GM23338 (cell line): ENCODE measurements around the gene MMD. TPM values are rescaled to one million over a fixed set of nuclear protein-coding genes. Genes with fewer than 3 reads are reported as not detected.

Experiments used
- ATAC-seq: fragments of 200-7000 bp; cut with Tn5 transposase; 3 replicates; pipeline ENCODE4 v1.9.1; 2020
- DNase-seq: peaks from one replicate; pipeline ENCODE4 v3.0.0-alpha.2; 2015; ENCODE audit warnings: low spot score
- H2AFZ ChIP-seq: fragments of 200-600 bp; sonication (generic); 2 replicates; pipeline ENCODE4 v1.8.0; 2016; ENCODE audit warnings: antibody characterized with exemption, mild to moderate bottlenecking, moderate library complexity
- H3F3A ChIP-seq: fragments of 200-600 bp; sonication (generic); replicated peaks from 2 replicates; pipeline ENCODE4 v1.8.0; 2017; ENCODE audit warnings: antibody characterized with exemption, mixed run types, low read depth
- H3K27ac ChIP-seq: fragments of 200-600 bp; sonication (generic); 2 replicates; pipeline ENCODE4 v1.6.1; 2016; ENCODE audit warnings: low read depth
- H3K27me3 ChIP-seq: fragments of 200-600 bp; sonication (generic); 2 replicates; pipeline ENCODE4 v1.8.0; 2016; ENCODE audit warnings: mild to moderate bottlenecking, mixed run types, moderate library complexity; ENCODE audit not compliant: insufficient read depth
- H3K36me3 ChIP-seq: fragments of 200-600 bp; sonication (generic); 2 replicates; pipeline ENCODE4 v1.8.0; 2016; ENCODE audit warnings: mild to moderate bottlenecking; ENCODE audit not compliant: insufficient read depth
- H3K4me1 ChIP-seq: fragments of 200-600 bp; sonication (generic); 2 replicates; pipeline ENCODE4 v1.8.0; 2016; ENCODE audit warnings: mild to moderate bottlenecking, moderate library complexity; ENCODE audit not compliant: insufficient read depth
- H3K4me2 ChIP-seq: fragments of 200-600 bp; sonication (generic); 2 replicates; pipeline ENCODE4 v1.7.1; 2017; ENCODE audit warnings: mixed run types
- H3K4me3 ChIP-seq: fragments of 200-600 bp; sonication (generic); 2 replicates; pipeline ENCODE4 v1.6.1; 2016; ENCODE audit warnings: mixed run types
- H3K79me2 ChIP-seq: fragments of 200-600 bp; sonication (generic); replicated peaks from 2 replicates; pipeline ENCODE4 v1.8.0; 2017; ENCODE audit warnings: mild to moderate bottlenecking; ENCODE audit not compliant: insufficient read depth
- H3K9me2 ChIP-seq: fragments of 200-600 bp; sonication (generic); 2 replicates; pipeline ENCODE4 v1.8.0; 2017; ENCODE audit not compliant: insufficient read depth
- H4K20me1 ChIP-seq: fragments of 200-600 bp; sonication (generic); replicated peaks from 2 replicates; pipeline ENCODE4 v1.8.0; 2017; ENCODE audit warnings: mild to moderate bottlenecking; ENCODE audit not compliant: insufficient read depth
- H3K27ac Mint-ChIP-seq: 2 replicates; pipeline ENCODE4 v1.8.0; 2020; ENCODE audit warnings: inconsistent platforms, mild to moderate bottlenecking, moderate library complexity, mixed read lengths
- H3K27me3 Mint-ChIP-seq: 3 replicates; pipeline ENCODE4 v1.8.0; 2022; ENCODE audit warnings: low read depth, mild to moderate bottlenecking, moderate library complexity, mixed read lengths, inconsistent platforms; ENCODE audit not compliant: insufficient read depth, poor library complexity
- H3K36me3 Mint-ChIP-seq: 3 replicates; pipeline ENCODE4 v1.8.0; 2021; ENCODE audit warnings: low read depth, mild to moderate bottlenecking, inconsistent platforms, moderate library complexity, mixed read lengths
- H3K4me1 Mint-ChIP-seq: 3 replicates; pipeline ENCODE4 v1.8.0; 2020; ENCODE audit warnings: mild to moderate bottlenecking, inconsistent platforms, mixed read lengths
- H3K4me3 Mint-ChIP-seq: 3 replicates; pipeline ENCODE4 v1.8.0; 2021; ENCODE audit warnings: moderate library complexity, mild to moderate bottlenecking, inconsistent platforms, mixed read lengths
- H3K9me3 Mint-ChIP-seq: 3 replicates; pipeline ENCODE4 v1.8.0; 2020; ENCODE audit warnings: moderate library complexity, mild to moderate bottlenecking, inconsistent platforms, mixed read lengths
- CREB1 ChIP-seq: fragments of 250-450 bp; sonication (Bioruptor Pico); IDR thresholded peaks from 2 replicates; pipeline ENCODE4 v1.5.0; 2020; ENCODE audit warnings: low read depth, mild to moderate bottlenecking, moderate library complexity
- CTCF ChIP-seq, 2 experiments: fragments of 200-600 bp in 1 of 2; sonication (generic) in 1 of 2; conservative IDR thresholded peaks; 2 replicates each; pipeline versions ENCODE4 v1.5.1 to v1.6.1; 2016 to 2017; ENCODE audit warnings: antibody characterized with exemption in 2 of 2, low read depth in 2 of 2, mild to moderate bottlenecking in 2 of 2, moderate library complexity in 1 of 2
- ETS1 ChIP-seq: IDR thresholded peaks from 2 replicates; pipeline ENCODE4 v1.6.1; 2016; ENCODE audit warnings: antibody characterized with exemption
- EZH2 ChIP-seq: fragments of 200-600 bp; sonication (generic); IDR thresholded peaks from one replicate; pipeline ENCODE4 v1.8.0; 2017; ENCODE audit warnings: antibody characterized with exemption, mild to moderate bottlenecking, low read depth; ENCODE audit not compliant: unreplicated experiment
- EZH2phosphoT487 ChIP-seq: fragments of 200-600 bp; sonication (generic); IDR thresholded peaks from one replicate; pipeline ENCODE4 v1.8.1; 2018; ENCODE audit warnings: antibody characterized with exemption; ENCODE audit not compliant: unreplicated experiment
- JUNB ChIP-seq: IDR thresholded peaks from one replicate; pipeline ENCODE4 v1.6.1; 2016; ENCODE audit warnings: antibody characterized with exemption; ENCODE audit not compliant: unreplicated experiment
- NANOG ChIP-seq: IDR thresholded peaks from 2 replicates; pipeline ENCODE4 v1.6.1; 2016; ENCODE audit warnings: antibody characterized with exemption, borderline replicate concordance
- POLR2AphosphoS5 ChIP-seq: IDR thresholded peaks from 2 replicates; pipeline ENCODE4 v1.6.1; 2016; ENCODE audit warnings: antibody characterized with exemption, low read depth
- STAT1 ChIP-seq: IDR thresholded peaks from one replicate; pipeline ENCODE4 v1.6.1; 2016; ENCODE audit warnings: antibody characterized with exemption; ENCODE audit not compliant: unreplicated experiment
- ZNF114 ChIP-seq: fragments of 250-450 bp; sonication (Bioruptor Pico); IDR thresholded peaks from 2 replicates; pipeline ENCODE4 v1.5.0; 2020; ENCODE audit warnings: mild to moderate bottlenecking, moderate library complexity
- ZNF331 ChIP-seq: fragments of 250-450 bp; sonication (Bioruptor Pico); IDR thresholded peaks from 2 replicates; pipeline ENCODE4 v1.5.0; 2020; ENCODE audit warnings: low read depth, mild to moderate bottlenecking, moderate library complexity
- ZNF462 ChIP-seq: fragments of 250-450 bp; sonication (Bioruptor Pico); IDR thresholded peaks from 2 replicates; pipeline ENCODE4 v1.5.0; 2020; ENCODE audit warnings: mild to moderate bottlenecking, moderate library complexity
- polyA plus RNA-seq: library from polyadenylated mRNA; unstranded; fragments of >200 nt; fragmentation: Nextera tagmentation; extraction: Ambion mirVana; gene quantifications from 2 replicates; pipeline ENCODE4 v1.2.1, GENCODE V29; 2016
- total RNA-seq: library from RNA; depleted of rRNA; stranded (reverse); fragments of >200 nt; shearing (Covaris generic); gene quantifications from 2 replicates; pipeline ENCODE4 v1.2.3, GENCODE V29; 2014
- TF ChIP-seq, protein P1 (sequence below): IDR thresholded peaks from one replicate; pipeline ENCODE4 v1.6.1; 2018; ENCODE audit warnings: antibody characterized with exemption; ENCODE audit not compliant: unreplicated experiment

The MMD gene
- total and polyA plus RNA-seq, 2 experiments from 2014 or later = 46.4 to 47.0 TPM

- H3K36me3 ChIP-seq = no peaks in the 10 kb centered on the region
- no peaks in the 10 kb centered on the region for H3K79me2 ChIP-seq
- Mint-ChIP-seq H3K27ac (no peak overlapping the region), H3K4me1 (no peaks in the 10 kb centered on the region; the same call in 2 of the 3 replicates), H3K9me3 (peaks cover 9% of the 10 kb centered on the region; the same call in 2 of the 3 replicates), H3K27me3 (peaks cover 2% of the 10 kb centered on the region), H3K36me3 (no peaks in the 10 kb centered on the region), H3K4me3 (no peak overlapping the region)
- no peaks in the 10 kb centered on the region for H3K9me2 ChIP-seq
- no peaks in the 10 kb centered on the region for H3K27me3 ChIP-seq
- H4K20me1 ChIP-seq = no peaks in the 10 kb centered on the region
- no peak overlapping the region for H3K27ac ChIP-seq
- no peak for ATAC-seq
- no peaks in the 10 kb centered on the region for H3F3A ChIP-seq
- H3K4me1 ChIP-seq = no peaks in the 10 kb centered on the region
- H3K4me3 ChIP-seq = no peak overlapping the region
- H2AFZ ChIP-seq = 0 out of 2 replicates have a peak overlapping the region, but pooled peaks have one; percentile 72
- no peak for DNase-seq
- H3K4me2 ChIP-seq = no peak overlapping the region
- no peak for TF ChIP-seq ZNF462
- TF ChIP-seq ZNF331 (CRISPR knock-in tag) = no peak
- no peak for TF ChIP-seq ETS1
- TF ChIP-seq POLR2AphosphoS5 = no peak
- TF ChIP-seq JUNB = no peak
- no peak for TF ChIP-seq NANOG
- TF ChIP-seq EZH2 = no peak
- TF ChIP-seq, protein P1, sequence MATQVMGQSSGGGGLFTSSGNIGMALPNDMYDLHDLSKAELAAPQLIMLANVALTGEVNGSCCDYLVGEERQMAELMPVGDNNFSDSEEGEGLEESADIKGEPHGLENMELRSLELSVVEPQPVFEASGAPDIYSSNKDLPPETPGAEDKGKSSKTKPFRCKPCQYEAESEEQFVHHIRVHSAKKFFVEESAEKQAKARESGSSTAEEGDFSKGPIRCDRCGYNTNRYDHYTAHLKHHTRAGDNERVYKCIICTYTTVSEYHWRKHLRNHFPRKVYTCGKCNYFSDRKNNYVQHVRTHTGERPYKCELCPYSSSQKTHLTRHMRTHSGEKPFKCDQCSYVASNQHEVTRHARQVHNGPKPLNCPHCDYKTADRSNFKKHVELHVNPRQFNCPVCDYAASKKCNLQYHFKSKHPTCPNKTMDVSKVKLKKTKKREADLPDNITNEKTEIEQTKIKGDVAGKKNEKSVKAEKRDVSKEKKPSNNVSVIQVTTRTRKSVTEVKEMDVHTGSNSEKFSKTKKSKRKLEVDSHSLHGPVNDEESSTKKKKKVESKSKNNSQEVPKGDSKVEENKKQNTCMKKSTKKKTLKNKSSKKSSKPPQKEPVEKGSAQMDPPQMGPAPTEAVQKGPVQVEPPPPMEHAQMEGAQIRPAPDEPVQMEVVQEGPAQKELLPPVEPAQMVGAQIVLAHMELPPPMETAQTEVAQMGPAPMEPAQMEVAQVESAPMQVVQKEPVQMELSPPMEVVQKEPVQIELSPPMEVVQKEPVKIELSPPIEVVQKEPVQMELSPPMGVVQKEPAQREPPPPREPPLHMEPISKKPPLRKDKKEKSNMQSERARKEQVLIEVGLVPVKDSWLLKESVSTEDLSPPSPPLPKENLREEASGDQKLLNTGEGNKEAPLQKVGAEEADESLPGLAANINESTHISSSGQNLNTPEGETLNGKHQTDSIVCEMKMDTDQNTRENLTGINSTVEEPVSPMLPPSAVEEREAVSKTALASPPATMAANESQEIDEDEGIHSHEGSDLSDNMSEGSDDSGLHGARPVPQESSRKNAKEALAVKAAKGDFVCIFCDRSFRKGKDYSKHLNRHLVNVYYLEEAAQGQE = no peak
- TF ChIP-seq ZNF114 (CRISPR knock-in tag) = no peak
- no peak for TF ChIP-seq STAT1
- TF ChIP-seq CTCF (conservative IDR thresholded peaks at IDR 0.05; ENCODE audit: low read depth in 2 of 2) = no peak
- no peak for TF ChIP-seq CREB1
- TF ChIP-seq EZH2phosphoT487 = no peak
These were observed 78.6 kb downstream of the MMD start for GRCh38 chr17:55342800-55343585.
